ENCODE results near the gene ANKRD13B. TPM values are rescaled to one million over a fixed set of nuclear protein-coding genes. Genes with fewer than 3 reads are reported as not detected.

The ANKRD13B gene
- total and polyA plus RNA-seq, 2 of the 13 experiments (the other 11 are each of a cell fraction or from before 2014, with no cell fraction given): 1.7 to 1.8 TPM

- TF ChIP-seq RERE (CRISPR knock-in tag; IDR thresholded peaks at IDR 0.05; ENCODE audit: low read depth) (no peak), ZNF577 (CRISPR knock-in tag; IDR thresholded peaks at IDR 0.05; ENCODE audit: borderline replicate concordance, low read depth) (no peak), RNF219 (CRISPR knock-in tag; IDR thresholded peaks at IDR 0.05) (no peak), SIN3B (IDR thresholded peaks at IDR 0.05; ENCODE audit: low read length) (no peak), HMGXB4 (CRISPR knock-in tag; IDR thresholded peaks at IDR 0.05; ENCODE audit: borderline replicate concordance in 1 of 2, low read depth in 1 of 2) (peak; percentile 91 to 92; a peak in 3 of 4 replicates), RARA (CRISPR knock-in tag; IDR thresholded peaks at IDR 0.05) (0 out of 2 replicates have a peak, but pooled peaks have one; percentile 14), ZNF543 (CRISPR knock-in tag; IDR thresholded peaks at IDR 0.05) (0 out of 2 replicates have a peak, but pooled peaks have one; percentile 43), IKZF5 (CRISPR knock-in tag; IDR thresholded peaks at IDR 0.05) (peak; percentile 41), SATB2 (CRISPR knock-in tag; IDR thresholded peaks at IDR 0.05) (no peak), CEBPG (CRISPR knock-in tag; IDR thresholded peaks at IDR 0.05) (no peak), ARNT2 (CRISPR knock-in tag; IDR thresholded peaks at IDR 0.05; ENCODE audit: low read depth) (peak; percentile 96), ARID4A (CRISPR knock-in tag; IDR thresholded peaks at IDR 0.05; ENCODE audit: borderline replicate concordance) (peak; percentile 73; the same call in 1 of the 2 replicates), ZNF674 (CRISPR knock-in tag; IDR thresholded peaks at IDR 0.05; ENCODE audit: low read depth) (no peak), NFE2L2 (IDR thresholded peaks at IDR 0.05; ENCODE audit: low read length) (no peak)
These were observed 20.5 kb downstream of the ANKRD13B start (continued) for GRCh38 chr17:29613352-29613837.

All from HepG2 (cell line).